Measurements from ENCODE around the gene FAM43A.

- no peak for TF ChIP-seq CTCF (conservative IDR thresholded peaks at IDR 0.05; ENCODE audit: low read length)
- TF ChIP-seq EZH2phosphoT487 (IDR thresholded peaks at IDR 0.05; ENCODE audit: borderline replicate concordance) = no peak
These were observed 29.5 kb downstream of the FAM43A start for GRCh38 chr3:194715022-194715800.

All from Loucy (cell line).